C1 segment of cervical spinal cord (tissue), 14 donors: ENCODE data around the gene FARP2.
"Not testable (repeated sequence)": the region's sequence is repeated elsewhere in the genome, so short reads cannot be mapped to it uniquely, and the experiment has no call there.

Experiments used
- DNase-seq, 14 donors: peaks; one replicate each; lab custom pipeline; 2025; lab: John Stamatoyannopoulos, UW

Gene FARP2

GRCh38 chr2:241366678-241367077, 10.6 kb downstream of the FARP2 start:
- no peak for DNase-seq

GRCh38 chr2:241368643-241369042, 12.6 kb downstream of the FARP2 start:
- no peak for DNase-seq

GRCh38 chr2:241372361-241372992, 16.4 kb downstream of the FARP2 start:
- no peak for DNase-seq

- peak in 2 of 14 donors; percentile 44 to 95 for DNase-seq
Observed at GRCh38 chr2:241373446-241373845, 17.4 kb downstream of the FARP2 start.

GRCh38 chr2:241373906-241374305, 17.8 kb downstream of the FARP2 start:
- DNase-seq: not testable (repeated sequence)

GRCh38 chr2:241375300-241375699, 19.2 kb downstream of the FARP2 start:
- no peak for DNase-seq

GRCh38 chr2:241376808-241377207, 20.7 kb downstream of the FARP2 start:
- DNase-seq: no peak

GRCh38 chr2:241378816-241379215, 22.7 kb downstream of the FARP2 start:
- no peak for DNase-seq

GRCh38 chr2:241379481-241380480, 23.7 kb downstream of the FARP2 start:
- no peak for DNase-seq

GRCh38 chr2:241381872-241382271, 25.8 kb downstream of the FARP2 start:
- no peak for DNase-seq

- not testable (repeated sequence) for DNase-seq
Observed at GRCh38 chr2:241385450-241385849, 29.4 kb downstream of the FARP2 start.

- no peak for DNase-seq
Observed at GRCh38 chr2:241386519-241386918, 30.4 kb downstream of the FARP2 start.

GRCh38 chr2:241389697-241390096, 33.6 kb downstream of the FARP2 start:
- DNase-seq: no peak

GRCh38 chr2:241390301-241391206, 34.5 kb downstream of the FARP2 start:
- peak in 1 of 14 donors; percentile 84 for DNase-seq

- DNase-seq: peak in 2 of 14 donors; percentile 15 to 22
Observed at GRCh38 chr2:241391892-241392665, 36.0 kb downstream of the FARP2 start.

GRCh38 chr2:241392753-241393152, 36.7 kb downstream of the FARP2 start:
- not testable (repeated sequence) for DNase-seq

GRCh38 chr2:241393524-241394196, 37.6 kb downstream of the FARP2 start:
- DNase-seq: no peak

- not testable (repeated sequence) for DNase-seq
Observed at GRCh38 chr2:241396809-241397208, 40.7 kb downstream of the FARP2 start.

GRCh38 chr2:241399941-241400922, 44.1 kb downstream of the FARP2 start:
- DNase-seq: peak in 1 of 14 donors; percentile 75
